ENCODE results near the gene PTH. TPM values are rescaled to one million over a fixed set of nuclear protein-coding genes. Genes with fewer than 3 reads are reported as not detected.

Gene PTH
- total and polyA plus RNA-seq, 2 experiments from 2014 or later: 1.4 TPM; not detected in 1

DNA sequence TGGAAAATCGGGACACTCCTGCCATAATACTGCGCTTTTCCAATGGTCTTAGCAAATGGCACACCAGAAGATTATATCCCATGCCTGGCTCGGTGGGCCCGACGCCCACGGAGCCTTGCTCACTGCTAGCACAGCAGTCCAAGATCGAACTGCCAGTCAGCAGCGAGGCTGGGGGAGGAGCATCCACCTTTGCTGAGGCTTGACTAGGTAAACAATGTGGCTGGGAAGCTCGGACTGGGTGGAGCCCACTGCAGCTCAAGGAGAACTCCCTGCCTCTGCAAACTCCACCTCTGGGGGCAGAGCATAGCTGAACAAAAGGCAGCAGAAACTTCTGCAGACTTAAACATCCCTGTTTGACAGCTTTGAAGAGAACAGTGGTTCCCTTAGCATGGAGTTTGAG is 15.6 kb downstream of the PTH start:
- Histone ChIP-seq H3K4me2 (no peak overlapping the region), H3K36me3 (replicated peaks; ENCODE audit: insufficient read depth, low read depth) (no peaks in the 10 kb centered on the region), H3K4me3 (no peak overlapping the region), H3K9me3 (ENCODE audit: low read depth) (no peaks in the 10 kb centered on the region), H3K4me1 (ENCODE audit: insufficient read depth) (no peaks in the 10 kb centered on the region), H3K79me2 (no peaks in the 10 kb centered on the region), H3K27ac (no peak overlapping the region), H4K20me1 (ENCODE audit: insufficient read depth, poor library complexity, severe bottlenecking) (no peaks in the 10 kb centered on the region), H2AFZ (no peak overlapping the region), H3K9me2 (replicated peaks; ENCODE audit: insufficient read depth) (no peaks in the 10 kb centered on the region), H3K27me3 (no peaks in the 10 kb centered on the region)
- 90% methylated on average over 9 of the region's 9 CpGs for WGBS (ENCODE audit: low lambda C conversion rate, missing lambda C conversion rate)
- TF ChIP-seq EZH2phosphoT487 (IDR thresholded peaks at IDR 0.05; ENCODE audit: low read depth, severe bottlenecking, unreplicated experiment) (no peak), EZH2 (IDR thresholded peaks at IDR 0.05; ENCODE audit: borderline replicate concordance) (no peak)
- TF ChIP-seq, protein P1, sequence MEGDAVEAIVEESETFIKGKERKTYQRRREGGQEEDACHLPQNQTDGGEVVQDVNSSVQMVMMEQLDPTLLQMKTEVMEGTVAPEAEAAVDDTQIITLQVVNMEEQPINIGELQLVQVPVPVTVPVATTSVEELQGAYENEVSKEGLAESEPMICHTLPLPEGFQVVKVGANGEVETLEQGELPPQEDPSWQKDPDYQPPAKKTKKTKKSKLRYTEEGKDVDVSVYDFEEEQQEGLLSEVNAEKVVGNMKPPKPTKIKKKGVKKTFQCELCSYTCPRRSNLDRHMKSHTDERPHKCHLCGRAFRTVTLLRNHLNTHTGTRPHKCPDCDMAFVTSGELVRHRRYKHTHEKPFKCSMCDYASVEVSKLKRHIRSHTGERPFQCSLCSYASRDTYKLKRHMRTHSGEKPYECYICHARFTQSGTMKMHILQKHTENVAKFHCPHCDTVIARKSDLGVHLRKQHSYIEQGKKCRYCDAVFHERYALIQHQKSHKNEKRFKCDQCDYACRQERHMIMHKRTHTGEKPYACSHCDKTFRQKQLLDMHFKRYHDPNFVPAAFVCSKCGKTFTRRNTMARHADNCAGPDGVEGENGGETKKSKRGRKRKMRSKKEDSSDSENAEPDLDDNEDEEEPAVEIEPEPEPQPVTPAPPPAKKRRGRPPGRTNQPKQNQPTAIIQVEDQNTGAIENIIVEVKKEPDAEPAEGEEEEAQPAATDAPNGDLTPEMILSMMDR (IDR thresholded peaks at IDR 0.05; ENCODE audit: poor library complexity): no peak
- DNase-seq (ENCODE audit: low spot score): peak; percentile 30

DNA sequence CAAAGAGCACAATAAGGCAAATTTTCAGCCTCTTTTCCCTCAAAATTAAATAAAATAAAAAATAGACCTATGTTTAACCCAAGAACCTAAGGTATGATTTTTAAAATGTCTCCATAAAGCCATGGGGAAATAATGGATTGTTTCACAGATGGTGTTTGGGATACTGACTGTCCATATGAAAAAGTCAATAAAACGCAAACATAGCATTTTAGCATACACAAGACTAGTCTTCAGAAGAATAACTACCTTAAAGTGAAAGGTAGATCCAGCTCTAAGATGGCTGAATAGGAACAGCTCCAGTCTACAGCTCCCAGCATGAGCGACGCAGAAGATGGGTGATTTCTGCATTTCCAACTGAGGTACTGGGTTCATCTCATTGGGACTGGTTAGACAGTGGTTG is 16.1 kb downstream of the PTH start:
- Histone ChIP-seq H3K9me2 (replicated peaks; ENCODE audit: insufficient read depth) (no peaks in the 10 kb centered on the region), H3K79me2 (no peaks in the 10 kb centered on the region), H4K20me1 (ENCODE audit: insufficient read depth, poor library complexity, severe bottlenecking) (no peaks in the 10 kb centered on the region), H3K27me3 (no peaks in the 10 kb centered on the region), H3K9me3 (ENCODE audit: low read depth) (no peaks in the 10 kb centered on the region), H3K4me2 (no peak overlapping the region), H3K36me3 (replicated peaks; ENCODE audit: insufficient read depth, low read depth) (no peaks in the 10 kb centered on the region), H2AFZ (no peak overlapping the region), H3K27ac (no peak overlapping the region), H3K4me3 (no peak overlapping the region), H3K4me1 (ENCODE audit: insufficient read depth) (no peaks in the 10 kb centered on the region)
- TF ChIP-seq, protein P1 (IDR thresholded peaks at IDR 0.05; ENCODE audit: poor library complexity): no peak
- TF ChIP-seq EZH2phosphoT487 (IDR thresholded peaks at IDR 0.05; ENCODE audit: low read depth, severe bottlenecking, unreplicated experiment): no peak
- no peak for TF ChIP-seq EZH2 (IDR thresholded peaks at IDR 0.05; ENCODE audit: borderline replicate concordance)
- WGBS (ENCODE audit: low lambda C conversion rate, missing lambda C conversion rate): 98% methylated on average over 3 of the region's 3 CpGs
- DNase-seq (ENCODE audit: low spot score): no peak

DNA sequence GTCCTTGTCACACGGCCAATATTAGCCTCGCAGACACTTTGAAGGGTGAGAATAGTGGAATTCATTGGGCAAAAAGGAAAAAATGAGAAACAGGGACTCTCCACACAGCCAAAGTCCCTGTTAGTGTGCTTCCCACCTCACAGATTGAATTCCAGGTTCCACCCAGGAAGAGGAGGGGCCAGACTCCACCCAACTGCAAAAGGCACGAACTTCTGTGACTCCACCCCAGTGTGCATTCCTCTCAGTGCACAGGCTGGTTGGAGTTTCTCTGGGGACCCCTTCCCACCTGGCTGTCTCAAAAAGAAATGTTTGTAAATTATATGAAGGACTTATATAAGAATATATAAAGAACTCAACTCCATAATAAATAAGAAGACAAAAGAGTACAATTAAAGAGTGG is 20.7 kb downstream of the PTH start:
- 80% methylated on average over 3 of the region's 3 CpGs for WGBS (ENCODE audit: low lambda C conversion rate, missing lambda C conversion rate)
- Histone ChIP-seq H3K9me2 (replicated peaks; ENCODE audit: insufficient read depth) (no peaks in the 10 kb centered on the region), H3K36me3 (replicated peaks; ENCODE audit: insufficient read depth, low read depth) (no peaks in the 10 kb centered on the region), H3K4me2 (no peak overlapping the region), H3K4me3 (no peak overlapping the region), H2AFZ (no peak overlapping the region), H3K9me3 (ENCODE audit: low read depth) (no peaks in the 10 kb centered on the region), H3K79me2 (no peaks in the 10 kb centered on the region), H3K27me3 (no peaks in the 10 kb centered on the region), H3K27ac (no peak overlapping the region), H3K4me1 (ENCODE audit: insufficient read depth) (no peaks in the 10 kb centered on the region), H4K20me1 (ENCODE audit: insufficient read depth, poor library complexity, severe bottlenecking) (no peaks in the 10 kb centered on the region)
- DNase-seq (ENCODE audit: low spot score): no peak
- TF ChIP-seq EZH2 (IDR thresholded peaks at IDR 0.05; ENCODE audit: borderline replicate concordance): no peak
- TF ChIP-seq, protein P1 (IDR thresholded peaks at IDR 0.05; ENCODE audit: poor library complexity): no peak
- TF ChIP-seq EZH2phosphoT487 (IDR thresholded peaks at IDR 0.05; ENCODE audit: low read depth, severe bottlenecking, unreplicated experiment): no peak

All from hepatocyte (in vitro differentiated cells).